Lung (tissue), 12 donors: ENCODE results near the gene KCNJ4. TPM values are rescaled to one million over a fixed set of nuclear protein-coding genes. Genes with fewer than 3 reads are reported as not detected.

Source experiments
- ATAC-seq: fragments of 200-7000 bp; cut with Tn5 transposase; one replicate; pipeline ENCODE4 v1.9.1; 2020; ENCODE audit warnings: moderate number of reproducible peaks; ENCODE audit not compliant: insufficient read depth, low FRiP score
- DNase-seq, 3 donors: peaks; one replicate each; pipeline ENCODE4 v3.0.0-alpha.2; 2013 to 2017
- H3K27ac ChIP-seq, 2 donors: one replicate each; pipeline ENCODE4 v1.5.1; 2013; ENCODE audit warnings: mild to moderate bottlenecking in 2 of 2, moderate library complexity in 2 of 2, control low read depth in 1 of 2, inconsistent platforms in 1 of 2, low read depth in 1 of 2, low read length in 1 of 2
- H3K27me3 ChIP-seq, 3 donors: one replicate each; pipeline ENCODE4 v1.5.1; 2013; ENCODE audit warnings: low read length in 2 of 3; ENCODE audit not compliant: control insufficient read depth in 3 of 3, insufficient read depth in 3 of 3
- H3K36me3 ChIP-seq, 4 donors: one replicate each; pipeline ENCODE4 v1.5.1; 2013; ENCODE audit warnings: low read length in 4 of 4, mild to moderate bottlenecking in 1 of 4, moderate library complexity in 1 of 4; ENCODE audit not compliant: control insufficient read depth in 4 of 4, insufficient read depth in 4 of 4
- H3K4me1 ChIP-seq, 5 donors: one replicate each; pipeline ENCODE4 v1.5.1; 2013; ENCODE audit warnings: low read length in 5 of 5, mild to moderate bottlenecking in 2 of 5, moderate library complexity in 1 of 5; ENCODE audit not compliant: control insufficient read depth in 5 of 5, insufficient read depth in 5 of 5
- H3K4me3 ChIP-seq: one replicate; pipeline ENCODE4 v1.5.1; 2013; ENCODE audit warnings: mild to moderate bottlenecking, control low read depth, moderate library complexity
- H3K9ac ChIP-seq, 2 donors: one replicate each; pipeline ENCODE4 v1.5.1; 2013; ENCODE audit warnings: low read length in 2 of 2, control low read depth in 1 of 2; ENCODE audit not compliant: insufficient read depth in 1 of 2
- H3K9me3 ChIP-seq, 4 donors: one replicate each; pipeline ENCODE4 v1.5.1; 2013; ENCODE audit warnings: low read length in 3 of 4, mild to moderate bottlenecking in 1 of 4, moderate library complexity in 1 of 4; ENCODE audit not compliant: control insufficient read depth in 4 of 4, insufficient read depth in 3 of 4
- CTCF ChIP-seq: IDR thresholded peaks from 2 replicates; pipeline ENCODE4 v1.5.1; 2012; ENCODE audit warnings: mild to moderate bottlenecking; ENCODE audit errors: control extremely low read depth, extremely low read depth
- whole genome bisulfite sequencing, 2 donors: extraction: QIAGEN DNeasy Blood & Tissue Kit; methylation state at CpG; one replicate each; pipeline ENCODE4 v1.1.7; 2013; 5-methylcytosine and 5-hydroxymethylcytosine counted together
- polyA plus RNA-seq, 2 donors: library from polyadenylated mRNA; stranded (reverse); fragments of 200-250 nt; gene quantifications; one replicate each; pipeline ENCODE4 v1.2.1, GENCODE V29; 2013
- total RNA-seq, 2 donors: library from RNA; depleted of rRNA in 1 of 2; stranded (reverse); fragments of >200 nt in 1 of 2; gene quantifications; one replicate each; pipeline ENCODE4 v1.2.1, GENCODE V29; 2014 to 2021
- donor health status: control.
- donor health status: control.
- donor health status: Bipolar disorder and iron deficiency.
- donor health status: healthy.
- donor health status: DM: yes; HTN: yes; CAD: no.

KCNJ4 gene
- total and polyA plus RNA-seq, 4 donors: not detected

- Histone ChIP-seq H3K4me3 (no peak overlapping the region), H3K27ac (peak overlapping the region in 1 of 2 donors; percentile 30), H3K9ac (no peak overlapping the region), H3K27me3 (peaks cover 0 to 28% (median 0%) of the 10 kb centered on the region in 3 donors), H3K36me3 (no peaks in the 10 kb centered on the region), H3K4me1 (peaks cover 0 to 3% (median 0%) of the 10 kb centered on the region in 5 donors), H3K9me3 (no peaks in the 10 kb centered on the region)
- DNase-seq (no peak), ATAC-seq (no peak)
- WGBS, 2 donors: 52 to 73% methylated on average over 9 of the region's 9 CpGs
- no peak for TF ChIP-seq CTCF
Measured at GRCh38 chr22:38446018-38446601, 8.9 kb downstream of the KCNJ4 start.

- Histone ChIP-seq H3K4me1 (no peaks in the 10 kb centered on the region), H3K27me3 (peaks cover 0 to 23% (median 0%) of the 10 kb centered on the region in 3 donors), H3K36me3 (no peaks in the 10 kb centered on the region), H3K9ac (no peak overlapping the region), H3K9me3 (no peaks in the 10 kb centered on the region), H3K27ac (peak overlapping the region in 1 of 2 donors; percentile 78), H3K4me3 (no peak overlapping the region)
- 92% methylated on average over 10 of the region's 10 CpGs for WGBS, 2 donors
- no peak for TF ChIP-seq CTCF
- DNase-seq (no peak), ATAC-seq (no peak)
Measured at GRCh38 chr22:38444783-38445182, 10.2 kb downstream of the KCNJ4 start.

- 54 to 68% methylated on average over 21 of the region's 21 CpGs for WGBS, 2 donors
- H3K27me3 ChIP-seq: peaks cover 0 to 16% (median 0%) of the 10 kb centered on the region in 3 donors
Measured at GRCh38 chr22:38443628-38444521, 11.1 kb downstream of the KCNJ4 start.

More at GRCh38 chr22:38443628-38444521, 11.1 kb downstream of the KCNJ4 start:
- Histone ChIP-seq H3K9ac (no peak overlapping the region), H3K9me3 (no peaks in the 10 kb centered on the region), H3K36me3 (no peaks in the 10 kb centered on the region), H3K4me1 (no peaks in the 10 kb centered on the region), H3K4me3 (no peak overlapping the region), H3K27ac (peak overlapping the region in 1 of 2 donors; percentile 78)
- DNase-seq (no peak), ATAC-seq (no peak)
- TF ChIP-seq CTCF: no peak
